Measurements from ENCODE around the gene PNLIP. TPM values are rescaled to one million over a fixed set of nuclear protein-coding genes. Genes with fewer than 3 reads are reported as not detected.

Gene PNLIP
- total and polyA plus RNA-seq, 9 donors: 3.1 to 7.0 (median 3.8) TPM; not detected in 5

- intact Hi-C loops (cut with DNase I): no loop called here
- Histone ChIP-seq H3K36me3 (no peaks in the 10 kb centered on the region), H3K27ac (no peak overlapping the region), H3K4me3 (peak overlapping the region; percentile 14), H3K27me3 (no peaks in the 10 kb centered on the region), H3K9me3 (peaks cover 0 to 4% of the 10 kb centered on the region in 2 donors), H3K4me1 (ENCODE audit: insufficient read depth) (no peaks in the 10 kb centered on the region)
- 43 to 49% (median 48%) methylated on average over 35 to 41 of the region's 41 CpGs for WGBS, 3 donors
- TF ChIP-seq POLR2A (IDR thresholded peaks at IDR 0.05): no peak
- TF ChIP-seq, protein P1, sequence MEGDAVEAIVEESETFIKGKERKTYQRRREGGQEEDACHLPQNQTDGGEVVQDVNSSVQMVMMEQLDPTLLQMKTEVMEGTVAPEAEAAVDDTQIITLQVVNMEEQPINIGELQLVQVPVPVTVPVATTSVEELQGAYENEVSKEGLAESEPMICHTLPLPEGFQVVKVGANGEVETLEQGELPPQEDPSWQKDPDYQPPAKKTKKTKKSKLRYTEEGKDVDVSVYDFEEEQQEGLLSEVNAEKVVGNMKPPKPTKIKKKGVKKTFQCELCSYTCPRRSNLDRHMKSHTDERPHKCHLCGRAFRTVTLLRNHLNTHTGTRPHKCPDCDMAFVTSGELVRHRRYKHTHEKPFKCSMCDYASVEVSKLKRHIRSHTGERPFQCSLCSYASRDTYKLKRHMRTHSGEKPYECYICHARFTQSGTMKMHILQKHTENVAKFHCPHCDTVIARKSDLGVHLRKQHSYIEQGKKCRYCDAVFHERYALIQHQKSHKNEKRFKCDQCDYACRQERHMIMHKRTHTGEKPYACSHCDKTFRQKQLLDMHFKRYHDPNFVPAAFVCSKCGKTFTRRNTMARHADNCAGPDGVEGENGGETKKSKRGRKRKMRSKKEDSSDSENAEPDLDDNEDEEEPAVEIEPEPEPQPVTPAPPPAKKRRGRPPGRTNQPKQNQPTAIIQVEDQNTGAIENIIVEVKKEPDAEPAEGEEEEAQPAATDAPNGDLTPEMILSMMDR (IDR thresholded peaks at IDR 0.05): no peak
- TF ChIP-seq EP300 (IDR thresholded peaks at IDR 0.05): no peak
- DNase-seq: no peak
Measured at GRCh38 chr10:116608686-116609594, 63.2 kb downstream of the PNLIP start.

DNA sequence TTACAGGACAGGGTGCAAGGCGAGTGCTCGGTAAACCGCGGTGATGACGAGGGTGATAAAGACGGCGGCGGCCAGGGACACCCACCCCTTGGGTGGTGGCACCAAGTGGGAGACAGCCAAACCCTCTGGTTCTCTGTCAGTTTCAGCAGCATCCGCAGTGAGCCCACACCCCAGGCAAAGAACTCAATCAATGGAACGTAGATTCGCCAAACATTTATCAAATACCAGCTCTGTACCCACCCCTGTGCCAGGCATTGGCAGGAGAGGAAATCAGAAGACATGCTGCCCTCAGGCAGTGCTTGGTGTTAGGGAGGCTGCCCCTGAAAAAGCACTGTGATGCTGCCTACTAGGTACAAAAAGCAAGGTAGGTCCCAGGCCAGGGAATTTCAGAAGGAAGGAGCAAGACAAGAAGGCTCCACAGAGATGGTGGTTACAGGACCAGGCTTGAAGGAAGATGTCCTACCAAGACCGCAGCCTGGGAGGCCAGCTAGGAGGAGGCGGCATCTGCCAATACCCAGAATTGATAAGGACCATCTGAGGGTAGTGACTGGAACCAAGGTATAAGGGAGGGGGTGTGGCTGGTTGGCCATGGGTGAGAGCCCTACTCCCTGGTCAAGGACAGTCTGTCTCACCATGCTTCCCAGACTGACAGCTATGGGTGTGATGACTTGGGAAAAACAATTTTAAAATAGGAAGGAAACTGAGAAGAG, 64.9 kb downstream of the PNLIP start:
- Histone ChIP-seq H3K27ac (no peak overlapping the region), H3K9me3 (peaks cover 0 to 4% of the 10 kb centered on the region in 2 donors), H3K4me1 (ENCODE audit: insufficient read depth) (no peaks in the 10 kb centered on the region), H3K36me3 (no peaks in the 10 kb centered on the region), H3K4me3 (no peak overlapping the region), H3K27me3 (no peaks in the 10 kb centered on the region)
- WGBS, 3 donors: 96 to 97% (median 97%) methylated on average over 13 of the region's 13 CpGs
- TF ChIP-seq, protein P1 (IDR thresholded peaks at IDR 0.05): no peak
- intact Hi-C loops (cut with DNase I): no loop called here
- DNase-seq: no peak

DNA sequence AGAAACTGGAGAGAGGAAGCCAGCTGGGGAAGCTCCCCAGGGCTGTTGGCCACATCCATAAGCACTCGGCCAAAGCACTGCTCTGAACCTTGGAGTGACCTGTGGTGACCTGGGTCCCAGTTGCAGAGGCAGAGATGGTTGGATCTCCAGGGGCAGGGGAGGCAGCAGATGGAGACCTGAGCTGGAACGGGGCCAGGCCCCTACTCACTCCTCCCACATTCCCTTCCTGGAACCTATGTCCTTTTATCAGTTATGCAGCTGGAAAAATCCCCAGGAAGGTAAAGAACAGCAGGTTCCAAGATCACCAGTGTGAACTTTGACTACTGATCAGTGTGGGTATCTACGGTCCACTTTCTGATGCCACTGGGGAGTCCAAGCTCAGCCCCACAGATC, 65.4 kb downstream of the PNLIP start:
- Histone ChIP-seq H3K9me3 (peaks cover 0 to 4% of the 10 kb centered on the region in 2 donors), H3K4me3 (no peak overlapping the region), H3K27me3 (no peaks in the 10 kb centered on the region), H3K36me3 (no peaks in the 10 kb centered on the region), H3K27ac (no peak overlapping the region), H3K4me1 (ENCODE audit: insufficient read depth) (no peaks in the 10 kb centered on the region)
- intact Hi-C loops (cut with DNase I): no loop called here
- TF ChIP-seq POLR2A (IDR thresholded peaks at IDR 0.05) (no peak), EP300 (IDR thresholded peaks at IDR 0.05) (no peak)
- TF ChIP-seq, protein P1 (IDR thresholded peaks at IDR 0.05): no peak
- WGBS, 3 donors: 71 to 80% (median 72%) methylated on average over 3 of the region's 3 CpGs
- no peak for DNase-seq

DNA sequence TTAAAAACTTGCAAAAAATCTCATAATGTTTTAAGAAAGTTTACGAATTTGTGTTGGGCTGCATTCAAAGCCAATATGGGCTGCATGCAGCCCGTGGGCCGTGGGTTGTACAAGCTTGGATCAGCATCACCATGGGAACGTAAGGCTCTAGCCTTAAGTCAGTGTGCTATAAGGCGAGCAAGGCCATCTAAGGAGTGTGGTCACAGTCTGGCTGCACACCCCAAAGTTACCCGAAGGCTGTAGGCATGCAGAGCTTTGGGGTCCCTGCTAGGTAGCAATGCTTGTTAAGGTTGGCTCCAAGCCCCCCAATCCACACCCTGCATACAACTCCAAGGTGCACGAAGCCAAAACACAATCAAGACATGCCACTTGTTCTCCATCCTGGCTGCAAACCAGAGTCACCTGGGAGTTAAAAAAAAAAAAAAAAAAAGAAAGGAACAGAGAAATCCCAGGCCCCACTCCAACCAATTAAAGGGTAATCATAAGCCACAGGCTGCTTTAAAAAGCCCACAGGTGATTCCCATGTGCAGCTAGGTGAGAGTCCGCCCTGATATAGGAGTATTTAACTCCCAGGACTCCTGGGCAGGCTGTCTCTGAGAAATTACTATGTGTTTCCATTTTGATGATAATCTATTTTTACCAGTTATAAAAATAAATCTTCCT, 66.5 kb downstream of the PNLIP start:
- Histone ChIP-seq H3K9me3 (peaks cover 0 to 4% of the 10 kb centered on the region in 2 donors), H3K27ac (no peak overlapping the region), H3K4me1 (ENCODE audit: insufficient read depth) (no peaks in the 10 kb centered on the region), H3K27me3 (no peaks in the 10 kb centered on the region), H3K36me3 (no peaks in the 10 kb centered on the region), H3K4me3 (no peak overlapping the region)
- intact Hi-C loops (cut with DNase I): no loop called here
- DNase-seq: no peak
- TF ChIP-seq EP300 (IDR thresholded peaks at IDR 0.05): no peak
- TF ChIP-seq, protein P1 (IDR thresholded peaks at IDR 0.05): no peak
- TF ChIP-seq POLR2A (IDR thresholded peaks at IDR 0.05): no peak
- 90 to 92% (median 91%) methylated on average over 8 of the region's 8 CpGs for WGBS, 3 donors
